Breast epithelium (tissue), 3 donors: ENCODE measurements around the gene ITGB1BP1.

Experiments
- POLR2A ChIP-seq: fragments of 450-650 bp; IDR thresholded peaks from one replicate; pipeline ENCODE4 v1.6.1; 2016; ENCODE audit warnings: antibody characterized with exemption, mild to moderate bottlenecking, moderate library complexity
- TF ChIP-seq, protein P1 (sequence below), 3 donors: fragments of 450-650 bp; IDR thresholded peaks; one replicate each; pipeline ENCODE4 v1.5.1; 2016 to 2017; ENCODE audit warnings: antibody characterized with exemption in 3 of 3, mild to moderate bottlenecking in 3 of 3, moderate library complexity in 3 of 3

DNA sequence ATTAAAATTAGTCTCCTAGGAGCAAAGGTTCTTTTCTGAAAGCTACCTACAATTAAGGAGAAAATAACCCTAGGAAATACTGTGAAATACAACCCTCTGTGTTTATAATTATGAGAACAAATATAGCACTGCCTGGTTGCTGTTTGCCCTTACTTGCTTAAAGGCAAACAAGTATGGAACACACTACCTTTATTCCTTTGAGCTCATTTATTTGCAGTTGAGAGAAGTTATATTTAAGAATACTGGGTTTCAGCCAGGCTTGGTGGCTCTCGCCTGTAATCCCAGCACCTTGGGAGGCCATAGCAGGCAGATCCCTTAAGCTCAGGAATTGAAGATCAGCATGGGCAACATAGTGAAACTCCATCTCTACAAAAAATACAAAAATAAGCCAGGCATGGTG is 27.9 kb upstream of the ITGB1BP1 start:
- TF ChIP-seq POLR2A = no peak
- TF ChIP-seq, protein P1, sequence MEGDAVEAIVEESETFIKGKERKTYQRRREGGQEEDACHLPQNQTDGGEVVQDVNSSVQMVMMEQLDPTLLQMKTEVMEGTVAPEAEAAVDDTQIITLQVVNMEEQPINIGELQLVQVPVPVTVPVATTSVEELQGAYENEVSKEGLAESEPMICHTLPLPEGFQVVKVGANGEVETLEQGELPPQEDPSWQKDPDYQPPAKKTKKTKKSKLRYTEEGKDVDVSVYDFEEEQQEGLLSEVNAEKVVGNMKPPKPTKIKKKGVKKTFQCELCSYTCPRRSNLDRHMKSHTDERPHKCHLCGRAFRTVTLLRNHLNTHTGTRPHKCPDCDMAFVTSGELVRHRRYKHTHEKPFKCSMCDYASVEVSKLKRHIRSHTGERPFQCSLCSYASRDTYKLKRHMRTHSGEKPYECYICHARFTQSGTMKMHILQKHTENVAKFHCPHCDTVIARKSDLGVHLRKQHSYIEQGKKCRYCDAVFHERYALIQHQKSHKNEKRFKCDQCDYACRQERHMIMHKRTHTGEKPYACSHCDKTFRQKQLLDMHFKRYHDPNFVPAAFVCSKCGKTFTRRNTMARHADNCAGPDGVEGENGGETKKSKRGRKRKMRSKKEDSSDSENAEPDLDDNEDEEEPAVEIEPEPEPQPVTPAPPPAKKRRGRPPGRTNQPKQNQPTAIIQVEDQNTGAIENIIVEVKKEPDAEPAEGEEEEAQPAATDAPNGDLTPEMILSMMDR (IDR thresholded peaks at IDR 0.05) = no peak
